SK-N-SH (cell line): Measurements from ENCODE around the gene ZNF816. TPM values are rescaled to one million over a fixed set of nuclear protein-coding genes. Genes with fewer than 3 reads are reported as not detected.

Experiments used
- CTCF ChIA-PET: fragments of 300-600, 350-600 bp; formaldehyde crosslinking; extraction: SDS; loops from one replicate; lab custom pipeline; 2021; lab: Yijun Ruan, JAX
- POLR2A ChIA-PET: fragments of 350-600 bp; sonication (Branson Sonifier 250); formaldehyde crosslinking; extraction: SDS; loops from one replicate; lab custom pipeline; 2020; ENCODE audit warnings: antibody characterized with exemption, inconsistent platforms; lab: Yijun Ruan, JAX
- DNase-seq: peaks from one replicate; pipeline ENCODE4 v3.0.0; 2012
- H2AFZ ChIP-seq: fragments of 200-600 bp; sonication (generic); 2 replicates; pipeline ENCODE4 v1.8.1; 2016; ENCODE audit warnings: antibody characterized with exemption, mild to moderate bottlenecking, low read depth
- H3F3A ChIP-seq: fragments of 200-600 bp; sonication (generic); replicated peaks from 2 replicates; pipeline ENCODE3; 2016; ENCODE audit warnings: antibody characterized with exemption, mild to moderate bottlenecking; ENCODE audit not compliant: insufficient read depth
- H3K27ac ChIP-seq, 2 experiments: fragments of 200-500 bp in 1 of 2; fragments of 200-600 bp in 1 of 2; sonication (Bioruptor generic) in 1 of 2; sonication (generic), shearing (Covaris generic) in 1 of 2; 2 replicates each; pipeline versions ENCODE4 v1.5.1 to v1.6.1; 2014 to 2016; ENCODE audit warnings: low read depth in 2 of 2, inconsistent platforms in 1 of 2, low read length in 1 of 2, mild to moderate bottlenecking in 1 of 2, mixed read lengths in 1 of 2
- H3K27me3 ChIP-seq: fragments of 200-600 bp; sonication (generic), shearing (Covaris generic); 2 replicates; pipeline ENCODE4 v1.6.1; 2016; ENCODE audit warnings: mixed run types; ENCODE audit not compliant: insufficient read depth
- H3K36me3 ChIP-seq, 2 experiments: fragments of 200-500 bp in 1 of 2; fragments of 200-600 bp in 1 of 2; sonication (Bioruptor generic) in 1 of 2; sonication (generic) in 1 of 2; replicated peaks in 1 of 2; 2 replicates each; pipeline versions ENCODE3 to v1.5.1; 2014 to 2016; ENCODE audit warnings: low read length in 1 of 2, mild to moderate bottlenecking in 1 of 2; ENCODE audit not compliant: insufficient read depth in 2 of 2, control insufficient read depth in 1 of 2
- H3K4me1 ChIP-seq, 2 experiments: fragments of 200-500 bp in 1 of 2; fragments of 200-600 bp in 1 of 2; sonication (Bioruptor generic) in 1 of 2; sonication (generic), shearing (Covaris generic) in 1 of 2; 2 replicates each; pipeline versions ENCODE4 v1.5.1 to v1.6.1; 2014 to 2016; ENCODE audit warnings: low read depth in 1 of 2, low read length in 1 of 2, mixed run types in 1 of 2; ENCODE audit not compliant: insufficient read depth in 2 of 2, control insufficient read depth in 1 of 2
- H3K4me2 ChIP-seq: fragments of 200-600 bp; sonication (generic), shearing (Covaris generic); 2 replicates; pipeline ENCODE4 v1.6.1; 2017; ENCODE audit warnings: mixed run types
- H3K4me3 ChIP-seq, 2 experiments: fragments of 200-500 bp in 1 of 2; fragments of 200-600 bp in 1 of 2; sonication (Bioruptor generic) in 1 of 2; sonication (generic), shearing (Covaris generic) in 1 of 2; 2 replicates each; pipeline versions ENCODE4 v1.5.1 to v1.8.1; 2014 to 2016; ENCODE audit warnings: low read depth in 2 of 2, inconsistent platforms in 1 of 2, low read length in 1 of 2, mild to moderate bottlenecking in 1 of 2, mixed read lengths in 1 of 2, moderate library complexity in 1 of 2
- H3K79me2 ChIP-seq: fragments of 200-600 bp; sonication (generic); 2 replicates; pipeline ENCODE4 v1.8.1; 2017; ENCODE audit warnings: mild to moderate bottlenecking; ENCODE audit not compliant: insufficient read depth
- H3K9ac ChIP-seq: fragments of 200-600 bp; sonication (generic); 2 replicates; pipeline ENCODE4 v1.6.1; 2017; ENCODE audit warnings: mixed run types
- H3K9me2 ChIP-seq: fragments of 200-600 bp; sonication (generic); 2 replicates; pipeline ENCODE4 v1.6.1; 2017; ENCODE audit warnings: mixed run types
- H3K9me3 ChIP-seq: fragments of 200-600 bp; sonication (generic); 2 replicates; pipeline ENCODE4 v1.6.1; 2017; ENCODE audit warnings: mixed run types, mild to moderate bottlenecking, moderate library complexity
- H4K20me1 ChIP-seq: fragments of 200-600 bp; sonication (generic); 2 replicates; pipeline ENCODE4 v1.6.1; 2017; ENCODE audit warnings: mild to moderate bottlenecking, mixed run types; ENCODE audit not compliant: insufficient read depth
- EZH2phosphoT487 ChIP-seq: fragments of 200-600 bp; sonication (generic); IDR thresholded peaks from 2 replicates; pipeline ENCODE4 v1.6.1; 2017; ENCODE audit warnings: low read depth, mixed run types, mild to moderate bottlenecking, antibody characterized with exemption, moderate library complexity, borderline replicate concordance
- GABPA ChIP-seq: IDR thresholded peaks from 2 replicates; pipeline ENCODE4 v1.4.0; 2012; ENCODE audit warnings: low read depth, mild to moderate bottlenecking
- MXI1 ChIP-seq: IDR thresholded peaks from 2 replicates; pipeline ENCODE4 v1.6.1; 2012; ENCODE audit warnings: mild to moderate bottlenecking, low read depth, low read length, improper control_type of control experiment
- NRF1 ChIP-seq: IDR thresholded peaks from 2 replicates; pipeline ENCODE4 v1.6.1; 2012; ENCODE audit warnings: low read depth, mild to moderate bottlenecking, low read length
- POLR2AphosphoS5 ChIP-seq: IDR thresholded peaks from 2 replicates; pipeline ENCODE4 v1.6.1; 2012; ENCODE audit warnings: low read depth, low read length
- RCOR1 ChIP-seq: fragments of 150-350 bp; IDR thresholded peaks from 2 replicates; pipeline ENCODE4 v1.6.1; 2017; ENCODE audit warnings: antibody characterized with exemption, low read length
- WGBS: methylation state at CpG from one replicate; pipeline ENCODE4 v1.1.6; 2017; ENCODE audit warnings: low lambda C conversion rate; 5-methylcytosine and 5-hydroxymethylcytosine counted together
- polyA plus RNA-seq, 3 experiments: library from polyadenylated mRNA; depleted of rRNA; stranded (reverse); fragments of >200 nt; gene quantifications; 2 replicates each; pipeline ENCODE4 v1.2.3, GENCODE V29; 2012
- TF ChIP-seq, protein P1 (sequence below): IDR thresholded peaks from 2 replicates; pipeline ENCODE4 v1.4.0; 2012; ENCODE audit warnings: low read depth, borderline replicate concordance
- TF ChIP-seq, protein P2 (sequence below): fragments of 200-600 bp; sonication (generic); IDR thresholded peaks from 2 replicates; pipeline ENCODE4 v1.6.1; 2017; ENCODE audit warnings: antibody characterized with exemption, mild to moderate bottlenecking, moderate library complexity
- TF ChIP-seq, protein P3 (sequence below): IDR thresholded peaks from 2 replicates; pipeline ENCODE4 v1.4.0; 2012; ENCODE audit warnings: low read depth, borderline replicate concordance

The ZNF816 gene
- polyA plus RNA-seq, 1 of the 3 experiments (the other 2 are of a cell fraction): 1.8 TPM

DNA sequence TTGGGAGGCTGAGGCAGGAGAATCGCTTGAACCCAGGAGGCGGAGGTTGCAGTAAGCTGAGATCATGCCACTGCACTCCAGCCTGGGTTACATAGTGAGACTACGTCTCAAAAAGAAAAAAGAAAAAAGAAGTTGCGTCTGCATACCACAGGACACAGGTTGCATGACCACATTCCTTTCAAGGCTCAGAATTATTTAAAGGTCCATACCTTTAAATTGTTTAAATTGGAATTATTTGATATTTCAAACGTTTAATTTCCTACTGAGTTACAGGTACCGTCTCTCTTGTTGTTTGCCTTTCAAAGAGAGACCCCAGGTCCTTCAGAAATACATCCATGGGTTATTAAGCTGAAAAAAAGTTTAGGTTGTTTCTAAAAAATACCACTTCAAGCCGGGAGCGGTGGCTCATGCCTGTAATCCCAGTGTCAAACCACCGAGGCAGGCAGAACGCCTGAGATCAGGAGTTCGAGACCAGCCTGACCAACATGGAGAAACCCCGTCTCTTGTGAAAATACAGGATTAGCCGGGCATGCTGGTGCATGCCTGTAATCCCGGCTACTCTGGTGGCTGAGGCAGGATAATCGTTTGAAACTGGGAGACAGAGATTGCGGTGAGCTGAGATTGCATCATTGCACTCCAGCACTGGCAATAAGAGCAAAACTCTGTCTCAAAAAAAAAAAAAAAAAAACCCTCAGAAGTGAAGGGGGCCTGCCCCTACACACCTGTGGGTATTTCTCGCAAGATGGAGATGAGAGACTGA, 18.6 kb downstream of the ZNF816 start:
- 84% methylated on average over 17 of the region's 17 CpGs for WGBS
- Histone ChIP-seq H3K9me2 (no peaks in the 10 kb centered on the region), H3K4me3 (no peak overlapping the region), H3K9me3 (peaks cover 8% of the 10 kb centered on the region; the same call in 1 of the 2 replicates), H3K9ac (no peak overlapping the region), H3K4me1 (no peaks in the 10 kb centered on the region; a peak in 1 of 4 replicates), H3K36me3 (peaks cover 0 to 10% of the 10 kb centered on the region in 2 experiments), H3K27ac (no peak overlapping the region), H3K79me2 (peaks cover 6% of the 10 kb centered on the region; the same call in 1 of the 2 replicates), H3K27me3 (no peaks in the 10 kb centered on the region), H4K20me1 (no peaks in the 10 kb centered on the region), H2AFZ (no peak overlapping the region), H3K4me2 (no peak overlapping the region), H3F3A (no peaks in the 10 kb centered on the region)
- ChIA-PET CTCF (no interaction called here), POLR2A (no interaction called here)
- no peak for DNase-seq
- TF ChIP-seq NRF1 (no peak), GABPA (no peak), RCOR1 (no peak), POLR2AphosphoS5 (no peak)

DNA sequence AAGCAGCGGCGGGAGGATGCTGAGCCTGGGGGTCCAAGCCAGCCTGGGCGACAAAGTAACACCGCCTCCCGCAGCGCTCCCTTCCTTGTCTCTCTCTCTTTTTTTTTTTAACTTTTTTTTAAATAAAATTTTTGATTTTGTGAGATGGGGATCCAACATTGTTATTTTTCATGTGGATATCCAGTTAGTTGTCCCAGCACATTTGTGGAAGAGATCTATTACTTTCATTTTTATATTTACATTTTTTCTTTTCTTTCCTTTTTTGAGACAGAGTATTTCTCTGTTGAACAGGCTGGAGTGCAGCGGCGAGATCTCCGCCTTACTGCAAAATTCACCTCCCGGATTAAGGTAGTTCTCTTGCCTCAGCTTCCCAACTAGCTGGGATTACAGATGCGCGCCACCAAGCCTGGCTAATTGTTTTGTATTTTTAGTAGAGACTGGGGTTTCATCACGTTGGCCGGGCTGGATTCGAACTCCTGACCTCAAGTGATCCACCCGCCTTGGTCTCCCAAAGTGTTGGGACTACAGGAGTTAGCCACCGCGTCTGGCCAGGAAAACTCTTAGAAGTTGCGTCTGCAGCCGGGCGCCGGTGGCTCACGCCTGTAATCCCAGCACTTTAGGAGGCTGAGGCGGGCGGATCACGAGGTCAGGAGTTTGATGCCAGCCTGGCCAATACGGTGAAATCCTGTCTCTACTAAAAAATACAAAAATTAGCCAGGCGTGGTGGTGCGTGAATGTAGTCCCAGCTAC, 19.4 kb downstream of the ZNF816 start:
- H2AFZ ChIP-seq: peak overlapping the region; percentile 98
- H3K27ac ChIP-seq: peak overlapping the region; percentile 61 to 69
- peak overlapping the region; percentile 67 to 82 for H3K4me3 ChIP-seq
- no peaks in the 10 kb centered on the region for H3K9me2 ChIP-seq
- TF ChIP-seq POLR2AphosphoS5 (no peak), NRF1 (no peak), MXI1 (no peak), EZH2phosphoT487 (no peak), RCOR1 (no peak)
- TF ChIP-seq, protein P1, sequence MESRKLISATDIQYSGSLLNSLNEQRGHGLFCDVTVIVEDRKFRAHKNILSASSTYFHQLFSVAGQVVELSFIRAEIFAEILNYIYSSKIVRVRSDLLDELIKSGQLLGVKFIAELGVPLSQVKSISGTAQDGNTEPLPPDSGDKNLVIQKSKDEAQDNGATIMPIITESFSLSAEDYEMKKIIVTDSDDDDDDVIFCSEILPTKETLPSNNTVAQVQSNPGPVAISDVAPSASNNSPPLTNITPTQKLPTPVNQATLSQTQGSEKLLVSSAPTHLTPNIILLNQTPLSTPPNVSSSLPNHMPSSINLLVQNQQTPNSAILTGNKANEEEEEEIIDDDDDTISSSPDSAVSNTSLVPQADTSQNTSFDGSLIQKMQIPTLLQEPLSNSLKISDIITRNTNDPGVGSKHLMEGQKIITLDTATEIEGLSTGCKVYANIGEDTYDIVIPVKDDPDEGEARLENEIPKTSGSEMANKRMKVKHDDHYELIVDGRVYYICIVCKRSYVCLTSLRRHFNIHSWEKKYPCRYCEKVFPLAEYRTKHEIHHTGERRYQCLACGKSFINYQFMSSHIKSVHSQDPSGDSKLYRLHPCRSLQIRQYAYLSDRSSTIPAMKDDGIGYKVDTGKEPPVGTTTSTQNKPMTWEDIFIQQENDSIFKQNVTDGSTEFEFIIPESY: no peak
- TF ChIP-seq, protein P2, sequence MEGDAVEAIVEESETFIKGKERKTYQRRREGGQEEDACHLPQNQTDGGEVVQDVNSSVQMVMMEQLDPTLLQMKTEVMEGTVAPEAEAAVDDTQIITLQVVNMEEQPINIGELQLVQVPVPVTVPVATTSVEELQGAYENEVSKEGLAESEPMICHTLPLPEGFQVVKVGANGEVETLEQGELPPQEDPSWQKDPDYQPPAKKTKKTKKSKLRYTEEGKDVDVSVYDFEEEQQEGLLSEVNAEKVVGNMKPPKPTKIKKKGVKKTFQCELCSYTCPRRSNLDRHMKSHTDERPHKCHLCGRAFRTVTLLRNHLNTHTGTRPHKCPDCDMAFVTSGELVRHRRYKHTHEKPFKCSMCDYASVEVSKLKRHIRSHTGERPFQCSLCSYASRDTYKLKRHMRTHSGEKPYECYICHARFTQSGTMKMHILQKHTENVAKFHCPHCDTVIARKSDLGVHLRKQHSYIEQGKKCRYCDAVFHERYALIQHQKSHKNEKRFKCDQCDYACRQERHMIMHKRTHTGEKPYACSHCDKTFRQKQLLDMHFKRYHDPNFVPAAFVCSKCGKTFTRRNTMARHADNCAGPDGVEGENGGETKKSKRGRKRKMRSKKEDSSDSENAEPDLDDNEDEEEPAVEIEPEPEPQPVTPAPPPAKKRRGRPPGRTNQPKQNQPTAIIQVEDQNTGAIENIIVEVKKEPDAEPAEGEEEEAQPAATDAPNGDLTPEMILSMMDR: no peak
- TF ChIP-seq, protein P3, sequence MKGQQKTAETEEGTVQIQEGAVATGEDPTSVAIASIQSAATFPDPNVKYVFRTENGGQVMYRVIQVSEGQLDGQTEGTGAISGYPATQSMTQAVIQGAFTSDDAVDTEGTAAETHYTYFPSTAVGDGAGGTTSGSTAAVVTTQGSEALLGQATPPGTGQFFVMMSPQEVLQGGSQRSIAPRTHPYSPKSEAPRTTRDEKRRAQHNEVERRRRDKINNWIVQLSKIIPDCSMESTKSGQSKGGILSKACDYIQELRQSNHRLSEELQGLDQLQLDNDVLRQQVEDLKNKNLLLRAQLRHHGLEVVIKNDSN: no peak
- ChIA-PET CTCF (no interaction called here), POLR2A (no interaction called here)
- no peaks in the 10 kb centered on the region for H3F3A ChIP-seq
- peaks cover 6% of the 10 kb centered on the region; the same call in 1 of the 2 replicates for H3K79me2 ChIP-seq
- H3K9ac ChIP-seq: peak overlapping the region; percentile 53; the same call in 1 of the 2 replicates
- 63% methylated on average over 29 of the region's 29 CpGs for WGBS
- H3K4me2 ChIP-seq: peak overlapping the region; percentile 87
- H4K20me1 ChIP-seq: no peaks in the 10 kb centered on the region
- no peaks in the 10 kb centered on the region; a peak in 1 of 4 replicates for H3K4me1 ChIP-seq
- H3K27me3 ChIP-seq: no peaks in the 10 kb centered on the region
- peaks cover 0 to 4% of the 10 kb centered on the region in 2 experiments for H3K36me3 ChIP-seq
- no peak for DNase-seq
- H3K9me3 ChIP-seq: 0 out of 2 replicates have a peak, but pooled peaks cover 5% of the 10 kb centered on the region
